Right hindlimb (tissue), 1 donor: ENCODE data around the gene HIGD2A.

Experiments used
- DNase-seq: peaks from one replicate; pipeline ENCODE4 v3.0.0-alpha.2; 2018

The HIGD2A gene

DNA sequence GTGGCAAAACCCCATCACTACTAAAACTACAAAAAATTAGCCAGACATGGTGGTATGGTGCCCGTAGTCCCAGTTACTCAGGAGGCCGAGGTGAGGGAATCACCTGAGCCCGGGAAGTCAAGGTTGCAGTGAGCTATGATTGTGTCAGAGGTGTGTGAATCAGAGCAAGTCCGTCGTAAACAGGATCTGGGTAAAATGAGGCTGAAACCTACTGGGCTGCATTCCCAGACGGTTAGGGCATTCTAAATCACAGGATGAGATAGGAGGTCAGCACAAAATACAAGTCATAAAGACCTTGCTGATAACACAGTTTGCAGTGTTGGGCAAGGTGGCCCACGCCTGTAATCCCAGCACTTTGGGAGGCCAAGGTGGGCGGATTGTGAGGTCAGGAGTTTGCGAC lies 29.7 kb downstream of the HIGD2A start:
- no peak for DNase-seq

DNA sequence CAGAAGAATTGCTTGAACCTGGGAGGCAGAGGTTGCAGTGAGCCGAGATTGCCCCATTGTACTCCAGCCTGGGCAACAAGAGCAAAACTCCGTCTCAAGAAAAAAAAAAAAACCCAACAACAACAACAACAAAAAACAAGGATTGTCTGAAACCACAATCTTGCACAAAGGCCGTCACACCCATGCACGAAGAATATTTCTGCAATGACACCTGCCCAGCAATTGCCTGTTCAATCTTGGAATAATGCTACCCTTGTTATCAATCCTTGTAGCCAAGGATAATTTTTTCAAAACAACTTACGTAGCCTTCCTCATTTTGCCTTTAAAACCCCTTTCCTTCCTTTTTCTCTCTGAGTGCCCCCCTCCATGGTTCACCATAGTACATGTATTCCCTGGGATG lies 31.5 kb downstream of the HIGD2A start:
- DNase-seq: no peak

DNA sequence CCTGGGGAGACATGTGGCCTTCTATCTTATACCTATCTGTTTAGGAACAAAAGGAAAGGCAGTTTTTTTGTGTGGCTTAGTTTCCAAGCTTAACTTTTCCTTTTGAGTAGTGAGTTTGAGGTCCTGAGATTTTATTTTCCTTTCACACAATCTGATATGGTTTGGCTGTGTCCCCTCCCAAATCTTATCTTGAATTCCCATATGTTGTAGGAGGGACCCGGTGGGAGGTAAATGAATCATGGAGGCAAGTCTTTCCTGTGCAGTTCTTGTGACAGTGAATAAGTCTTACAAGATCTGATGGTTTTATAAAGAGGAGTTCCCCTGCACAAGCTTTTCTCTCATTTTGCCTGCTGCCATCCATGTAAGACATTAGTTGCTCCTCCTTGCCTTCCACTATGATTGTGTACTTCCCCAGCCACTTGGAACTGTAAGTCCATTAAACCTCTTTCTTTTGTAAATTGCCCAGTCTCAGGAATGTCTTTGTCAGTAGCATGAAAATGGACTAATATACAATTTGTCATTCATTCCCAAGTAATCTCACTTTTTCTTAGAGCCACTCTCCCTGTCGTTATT lies 32.5 kb downstream of the HIGD2A start:
- no peak for DNase-seq

DNA sequence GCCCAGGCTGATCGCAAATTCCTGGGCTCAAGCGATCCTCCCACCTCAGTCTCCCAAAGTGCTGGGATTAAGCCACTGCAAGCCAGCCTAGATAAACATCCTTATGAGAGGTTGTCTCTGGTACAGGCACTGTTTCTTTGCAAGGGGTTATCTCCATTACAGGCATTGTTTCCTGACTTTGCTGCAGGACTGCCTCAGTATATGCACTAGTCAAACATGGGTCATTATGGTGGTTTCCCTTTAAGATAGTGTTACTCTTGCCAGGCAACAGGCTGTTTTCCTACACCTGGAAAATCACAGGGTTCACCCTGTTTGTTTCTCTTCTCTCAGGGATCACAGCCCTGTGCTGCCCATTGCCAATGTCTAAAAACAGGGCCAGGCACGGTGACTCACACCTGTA lies 35.6 kb downstream of the HIGD2A start:
- DNase-seq: no peak

DNA sequence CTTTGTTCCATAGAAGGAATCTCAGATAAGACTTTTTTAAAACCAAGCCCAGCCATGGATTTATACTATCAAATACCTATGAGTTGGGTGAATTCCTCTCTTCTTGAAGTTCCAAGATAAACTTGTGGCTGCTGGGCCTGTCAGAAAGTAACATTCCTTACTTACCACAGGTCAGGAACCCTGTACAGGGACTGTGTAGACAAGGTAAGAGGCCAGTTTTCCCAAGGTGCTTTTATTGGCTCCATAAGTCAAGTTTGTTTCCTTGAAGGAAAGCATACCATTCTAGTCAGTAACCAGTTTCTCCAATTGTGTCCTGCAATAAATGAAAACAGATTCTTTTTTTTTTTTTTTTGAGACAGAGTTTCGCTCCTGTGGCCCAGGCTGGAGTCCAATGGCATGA lies 36.6 kb downstream of the HIGD2A start:
- DNase-seq: no peak

DNA sequence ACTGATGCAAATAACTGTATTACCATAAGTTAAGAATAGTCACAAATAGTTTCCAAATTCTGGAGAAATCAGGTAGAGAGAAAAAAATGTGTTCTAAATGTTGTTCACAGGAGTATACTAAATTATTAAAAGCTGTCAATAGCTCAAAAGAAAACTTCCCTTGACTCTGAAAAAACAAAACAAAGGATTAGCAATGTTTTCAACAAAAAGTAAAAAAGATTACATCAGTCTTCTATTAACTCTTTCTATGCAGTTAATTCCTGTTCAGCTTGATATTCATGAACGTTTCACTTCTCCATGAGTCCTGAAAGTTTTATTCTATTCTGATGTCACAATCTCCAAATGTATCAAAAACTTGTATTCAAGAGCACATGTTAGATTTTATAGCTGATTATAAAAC lies 37.2 kb downstream of the HIGD2A start:
- DNase-seq: no peak

DNA sequence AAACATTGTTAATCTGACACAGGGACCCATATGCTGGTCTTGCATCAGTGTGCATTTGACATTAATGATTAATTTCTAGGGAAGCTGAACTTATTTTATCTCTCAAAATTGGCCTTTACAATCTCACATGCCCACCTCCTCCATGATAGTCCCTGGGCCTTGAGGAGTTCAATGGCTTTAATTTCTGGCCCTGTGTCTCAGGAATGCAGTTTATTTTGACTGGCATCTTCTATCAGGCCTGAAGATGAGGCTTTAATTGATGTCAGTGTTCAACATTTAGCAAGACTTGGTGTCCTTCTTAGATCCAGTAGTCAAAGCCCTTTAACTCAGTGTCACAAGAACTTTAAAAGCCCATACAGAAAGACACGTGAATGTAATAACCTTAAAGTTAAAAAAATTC lies 38.3 kb downstream of the HIGD2A start:
- DNase-seq: no peak

DNA sequence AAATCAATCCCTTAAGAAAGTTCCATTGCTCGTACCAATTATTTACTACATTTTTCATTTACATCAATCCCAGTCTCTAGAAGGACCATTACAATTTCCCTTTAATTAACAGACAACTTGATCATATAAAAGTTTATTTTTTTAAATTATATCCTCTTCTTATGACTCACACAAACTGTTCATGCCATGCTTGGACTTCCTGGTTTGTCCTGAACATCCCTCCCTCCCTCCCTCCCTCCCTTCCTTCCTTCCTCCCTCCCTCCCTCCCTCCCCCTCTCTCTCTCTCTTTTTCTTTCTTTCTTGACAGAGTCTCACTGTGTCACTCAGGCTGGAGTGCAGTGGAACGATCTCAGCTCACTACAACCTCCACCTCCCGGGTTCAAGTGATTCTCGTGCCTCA lies 39.4 kb downstream of the HIGD2A start:
- no peak for DNase-seq

DNA sequence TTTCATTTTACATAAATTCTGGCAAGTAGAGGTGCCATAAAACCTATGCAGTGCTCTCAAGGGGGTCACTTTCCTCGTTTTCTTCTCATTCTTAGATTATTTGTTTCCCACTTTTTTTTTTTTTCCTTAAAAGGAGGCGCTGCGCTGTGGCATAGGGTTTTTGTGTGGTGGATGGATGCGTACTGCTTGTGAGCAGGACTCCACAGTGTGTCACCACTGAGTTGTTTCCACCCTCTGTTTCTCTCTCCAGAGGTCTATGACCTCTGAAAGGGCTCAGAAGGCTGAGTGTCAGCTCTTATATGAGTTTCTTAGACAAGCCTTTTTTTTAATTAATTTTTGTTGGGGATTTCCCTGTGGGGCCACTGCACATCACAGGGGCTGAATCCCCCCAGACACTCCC lies 41.4 kb downstream of the HIGD2A start:
- DNase-seq: no peak

DNA sequence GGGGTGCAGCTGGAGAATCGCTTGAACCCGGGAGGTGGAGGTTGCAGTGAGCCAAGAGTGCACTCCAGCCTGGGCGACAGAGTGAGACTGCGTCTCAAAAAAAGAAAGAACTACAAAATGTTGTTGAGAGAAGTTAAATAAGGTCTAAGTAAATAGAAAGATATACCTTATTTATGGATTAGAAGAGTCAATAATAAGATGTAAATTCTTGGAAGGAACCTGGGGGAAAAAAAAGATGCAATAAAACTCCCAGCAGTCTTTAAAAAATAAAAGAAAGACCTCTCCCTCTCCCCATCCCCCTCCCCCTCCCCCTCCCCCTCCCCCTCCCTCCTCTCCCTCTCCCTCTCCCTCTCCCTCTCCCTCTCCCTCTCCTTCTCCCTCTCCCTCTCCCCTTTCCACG lies 44.2 kb downstream of the HIGD2A start:
- DNase-seq: no peak

DNA sequence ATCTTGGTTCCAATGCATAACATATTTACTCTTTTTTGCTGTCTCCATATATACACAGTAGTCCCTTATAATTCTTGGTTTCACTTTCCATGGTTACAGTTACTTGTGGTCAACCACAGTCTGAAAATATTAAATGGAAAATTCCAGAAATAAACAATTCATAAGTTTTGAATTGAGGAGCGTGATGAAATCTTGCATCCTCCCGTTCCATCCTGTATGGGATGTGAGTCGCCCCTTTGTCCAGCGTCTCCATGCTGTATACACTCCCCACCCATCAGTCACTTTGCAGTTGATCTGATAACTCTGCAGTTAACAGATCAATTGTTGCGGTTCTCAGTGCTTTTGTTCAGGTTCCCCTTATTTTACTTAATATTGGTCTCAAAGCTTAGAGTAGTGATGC lies 48.1 kb downstream of the HIGD2A start:
- no peak for DNase-seq

DNA sequence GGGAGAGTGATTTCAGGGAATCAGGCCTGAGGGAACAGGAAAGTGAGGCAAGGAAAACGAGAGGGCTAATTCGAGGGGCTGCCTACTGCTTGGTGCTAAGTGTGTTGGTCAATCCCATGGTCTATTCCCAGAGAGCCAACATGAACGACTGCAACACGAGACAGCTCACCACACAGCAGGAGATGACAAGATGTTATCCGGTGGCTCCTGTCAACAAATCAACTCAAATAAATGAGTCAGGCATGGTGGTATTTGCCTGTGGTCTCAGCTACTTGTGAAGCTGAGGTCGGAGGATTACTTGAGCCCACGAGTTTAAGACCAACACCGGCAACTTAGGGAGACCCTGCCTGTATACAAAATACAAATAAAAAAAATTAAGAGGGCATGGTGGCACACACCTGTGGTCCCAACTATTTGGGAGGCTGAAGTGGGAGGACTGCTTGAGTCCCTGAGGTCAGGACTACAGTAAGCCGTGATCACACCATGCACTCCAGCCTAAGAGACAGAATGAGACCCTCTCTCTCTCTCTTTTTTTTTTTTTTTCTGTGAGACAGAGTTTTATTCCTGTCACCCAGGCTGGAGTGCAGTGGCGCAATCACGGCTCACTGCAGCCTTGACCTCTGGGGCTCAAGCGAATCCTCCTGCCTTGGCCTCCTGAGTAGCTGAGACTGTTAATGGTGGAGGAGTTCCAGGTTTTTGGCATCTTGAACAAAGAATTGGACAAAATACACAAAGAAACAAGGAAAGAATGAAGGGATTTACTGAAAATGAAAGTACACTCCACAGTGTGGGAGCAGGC lies 50.6 kb downstream of the HIGD2A start:
- no peak for DNase-seq
